ENCODE results near the gene TDRD15. TPM values are rescaled to one million over a fixed set of nuclear protein-coding genes. Genes with fewer than 3 reads are reported as not detected.

TDRD15 gene
- total and polyA plus RNA-seq, 7 donors, result 0.55 TPM; not detected in 6

DNA sequence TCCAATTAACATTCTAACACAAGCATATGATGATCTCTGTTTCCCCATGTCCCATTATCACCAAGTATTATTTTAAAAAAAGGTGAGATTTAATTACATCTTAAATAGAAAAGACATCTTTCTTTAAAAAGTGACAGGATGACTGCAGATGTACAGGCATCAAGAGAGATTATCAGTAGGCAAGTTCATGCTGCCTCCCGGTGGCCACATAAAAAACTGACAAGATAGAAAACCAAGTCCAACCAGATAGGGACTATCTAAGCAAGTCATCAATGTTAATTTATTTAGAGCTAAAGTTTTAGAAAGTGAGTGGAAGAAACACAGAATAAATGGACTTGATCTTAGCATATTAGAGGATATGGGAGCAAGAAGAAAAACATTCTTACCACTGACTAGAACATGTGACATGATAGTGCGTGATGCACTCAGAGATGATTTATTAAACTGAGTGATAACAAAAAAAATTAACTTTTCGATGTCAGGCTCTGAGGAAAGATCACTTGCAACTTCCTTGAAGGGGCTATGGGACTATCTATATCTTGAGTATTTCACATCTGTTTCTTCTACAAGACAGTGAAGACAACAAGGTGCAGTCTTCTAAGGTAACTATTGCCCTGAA, 5.4 kb upstream of the TDRD15 start:
- no peaks in the 10 kb centered on the region for H3K9me3 ChIP-seq
- WGBS, 2 donors, result 49 to 51% methylated on average over 3 of the region's 3 CpGs
- intact Hi-C loops (cut with DNase I), result loop anchor here (1.0 to 2.0 kb wide), 2 partner anchors 75 to 458 kb away; no protein-coding TSS in a partner anchor
- H3K27ac ChIP-seq, result no peak overlapping the region
- no peak for DNase-seq
- no peaks in the 10 kb centered on the region for H3K36me3 ChIP-seq
- no peak overlapping the region for H3K4me3 ChIP-seq
- no peaks in the 10 kb centered on the region for H3K4me1 ChIP-seq
- TF ChIP-seq CTCF (IDR thresholded peaks at IDR 0.05) (peak in 3 of 4 experiments; percentile 41 to 53 (median 45)), POLR2AphosphoS5 (IDR thresholded peaks at IDR 0.05) (no peak), POLR2A (IDR thresholded peaks at IDR 0.05) (no peak), EP300 (IDR thresholded peaks at IDR 0.05) (no peak)
- H3K27me3 ChIP-seq, result no peaks in the 10 kb centered on the region

DNA sequence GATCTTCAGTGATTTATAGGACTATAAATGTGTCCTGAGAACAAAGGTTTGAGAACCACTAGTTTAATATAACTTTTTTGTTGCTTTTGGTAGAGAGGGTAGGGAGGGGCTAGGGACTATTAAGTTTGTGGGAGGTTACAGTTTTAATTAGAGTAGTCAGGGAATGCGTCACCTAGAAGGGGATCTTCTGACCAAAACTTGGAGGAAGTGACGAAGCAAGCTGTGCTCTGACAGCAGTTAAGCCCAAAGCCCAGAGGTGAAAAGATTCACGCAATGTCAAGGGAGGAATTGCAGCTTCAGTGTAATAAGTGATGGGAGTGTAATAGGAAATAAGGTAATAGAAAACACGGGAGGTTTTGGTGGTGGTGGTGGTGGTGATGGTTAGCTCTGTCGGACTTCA, 8.1 kb downstream of the TDRD15 start:
- Histone ChIP-seq H3K9me3 (no peaks in the 10 kb centered on the region), H3K4me3 (no peak overlapping the region), H3K4me1 (no peaks in the 10 kb centered on the region), H3K27ac (no peak overlapping the region), H3K36me3 (no peaks in the 10 kb centered on the region), H3K27me3 (no peaks in the 10 kb centered on the region)
- intact Hi-C loops (cut with DNase I), result no loop called here
- WGBS, 2 donors, result 80 to 83% methylated on average over 5 of the region's 5 CpGs
- TF ChIP-seq POLR2A (IDR thresholded peaks at IDR 0.05) (no peak), EP300 (IDR thresholded peaks at IDR 0.05) (no peak)
- no peak for DNase-seq

DNA sequence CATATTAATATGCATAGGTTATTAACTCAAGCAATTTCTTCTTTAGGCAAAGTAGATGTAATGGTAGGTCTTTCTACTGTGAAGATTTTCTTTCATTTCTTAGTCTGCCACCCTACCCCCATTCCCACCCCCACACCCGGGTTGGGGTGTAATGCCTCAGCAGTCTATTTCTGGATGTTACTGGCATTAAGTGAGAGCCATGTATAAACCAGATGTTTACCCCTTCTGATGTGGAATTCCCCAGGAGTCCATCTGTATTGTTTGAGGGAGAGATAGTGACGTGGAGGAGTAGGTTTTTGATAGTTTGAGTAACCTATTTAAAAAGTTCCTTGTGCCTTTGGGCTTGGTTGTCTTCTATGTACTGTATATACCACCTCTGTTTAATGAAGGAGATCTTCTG, 11.8 kb downstream of the TDRD15 start:
- Histone ChIP-seq H3K36me3 (no peaks in the 10 kb centered on the region), H3K4me3 (no peak overlapping the region), H3K4me1 (no peaks in the 10 kb centered on the region), H3K27ac (no peak overlapping the region), H3K27me3 (no peaks in the 10 kb centered on the region), H3K9me3 (no peaks in the 10 kb centered on the region)
- no peak for TF ChIP-seq CTCF (IDR thresholded peaks at IDR 0.05)
- no peak for TF ChIP-seq POLR2A (IDR thresholded peaks at IDR 0.05)
- TF ChIP-seq EP300 (IDR thresholded peaks at IDR 0.05), result no peak
- no peak for TF ChIP-seq POLR2AphosphoS5 (IDR thresholded peaks at IDR 0.05)
- WGBS, 2 donors, result 78% methylated on average over 2 of the region's 2 CpGs
- intact Hi-C loops (cut with DNase I), result no loop called here
- DNase-seq, result no peak

GRCh38 chr2:21142149-21142548, 18.4 kb downstream of the TDRD15 start:
- Histone ChIP-seq H3K4me3 (no peak overlapping the region), H3K9me3 (no peaks in the 10 kb centered on the region), H3K27ac (no peak overlapping the region), H3K27me3 (no peaks in the 10 kb centered on the region), H3K4me1 (no peaks in the 10 kb centered on the region), H3K36me3 (no peaks in the 10 kb centered on the region)
- intact Hi-C loops (cut with DNase I), result no loop called here
- TF ChIP-seq EP300 (IDR thresholded peaks at IDR 0.05), result no peak
- no peak for TF ChIP-seq CTCF (IDR thresholded peaks at IDR 0.05)
- TF ChIP-seq POLR2A (IDR thresholded peaks at IDR 0.05), result no peak
- TF ChIP-seq POLR2AphosphoS5 (IDR thresholded peaks at IDR 0.05), result no peak
- no peak for DNase-seq
- 83% methylated on average over 2 of the region's 2 CpGs for WGBS, 2 donors

DNA sequence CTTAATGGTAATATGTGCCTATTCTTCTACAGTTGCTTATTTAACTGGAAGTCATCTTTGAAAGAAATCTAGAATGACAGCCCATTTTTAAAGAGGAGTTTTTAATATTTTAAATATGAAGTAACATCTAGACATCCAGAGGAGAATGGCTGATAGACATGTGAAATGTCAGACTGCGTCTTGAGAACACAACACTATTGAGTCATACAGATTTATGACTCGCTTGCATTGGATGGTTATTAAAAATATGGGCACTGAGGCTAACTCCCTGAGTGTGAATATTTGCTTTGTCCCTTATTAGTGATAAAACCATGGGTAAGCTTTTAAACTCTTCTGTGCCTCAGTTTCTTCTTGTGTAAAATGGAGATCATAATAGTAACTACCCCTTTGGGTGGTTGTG, 22.9 kb downstream of the TDRD15 start:
- Histone ChIP-seq H3K36me3 (no peaks in the 10 kb centered on the region), H3K4me3 (no peak overlapping the region), H3K4me1 (no peaks in the 10 kb centered on the region), H3K9me3 (no peaks in the 10 kb centered on the region), H3K27ac (no peak overlapping the region), H3K27me3 (no peaks in the 10 kb centered on the region)
- TF ChIP-seq CTCF (IDR thresholded peaks at IDR 0.05) (no peak), EP300 (IDR thresholded peaks at IDR 0.05) (no peak), POLR2AphosphoS5 (IDR thresholded peaks at IDR 0.05) (no peak), POLR2A (IDR thresholded peaks at IDR 0.05) (no peak)
- intact Hi-C loops (cut with DNase I), result no loop called here
- no peak for DNase-seq
- WGBS, 2 donors, result 82 to 91% methylated on average over 2 of the region's 2 CpGs

Data from sigmoid colon (tissue), 7 donors.